Measurements from ENCODE around the gene TUBGCP2.
"Not testable (repeated sequence)": the region's sequence is repeated elsewhere in the genome, so short reads cannot be mapped to it uniquely, and the experiment has no call there.

The TUBGCP2 gene

DNA sequence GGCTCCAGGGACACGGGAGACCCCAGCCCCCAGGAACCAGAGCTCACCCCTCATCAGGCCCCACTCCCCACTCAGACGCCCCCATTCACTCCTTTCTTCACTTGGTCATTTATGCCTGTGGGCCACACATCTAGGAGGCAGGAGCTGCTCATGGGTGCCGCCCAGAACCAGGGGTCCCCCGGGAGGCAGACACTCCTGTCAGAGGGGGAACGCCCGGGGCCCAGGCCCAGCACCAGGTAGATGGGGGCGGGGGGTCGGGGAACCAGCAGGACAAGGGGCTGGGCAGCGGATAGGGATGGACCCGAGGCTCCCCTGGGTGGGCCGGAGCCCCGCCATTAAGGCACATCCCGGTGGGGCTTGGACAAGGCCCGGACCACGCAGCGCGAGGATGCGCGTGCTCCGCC, 16.2 kb upstream of the TUBGCP2 start:
- TF ChIP-seq GATA1 (IDR thresholded peaks at IDR 0.05; ENCODE audit: low read depth, low read length) (no peak), POLR2A (IDR thresholded peaks at IDR 0.05; ENCODE audit: low read length) (no peak)
- DNase-seq = no peak

DNA sequence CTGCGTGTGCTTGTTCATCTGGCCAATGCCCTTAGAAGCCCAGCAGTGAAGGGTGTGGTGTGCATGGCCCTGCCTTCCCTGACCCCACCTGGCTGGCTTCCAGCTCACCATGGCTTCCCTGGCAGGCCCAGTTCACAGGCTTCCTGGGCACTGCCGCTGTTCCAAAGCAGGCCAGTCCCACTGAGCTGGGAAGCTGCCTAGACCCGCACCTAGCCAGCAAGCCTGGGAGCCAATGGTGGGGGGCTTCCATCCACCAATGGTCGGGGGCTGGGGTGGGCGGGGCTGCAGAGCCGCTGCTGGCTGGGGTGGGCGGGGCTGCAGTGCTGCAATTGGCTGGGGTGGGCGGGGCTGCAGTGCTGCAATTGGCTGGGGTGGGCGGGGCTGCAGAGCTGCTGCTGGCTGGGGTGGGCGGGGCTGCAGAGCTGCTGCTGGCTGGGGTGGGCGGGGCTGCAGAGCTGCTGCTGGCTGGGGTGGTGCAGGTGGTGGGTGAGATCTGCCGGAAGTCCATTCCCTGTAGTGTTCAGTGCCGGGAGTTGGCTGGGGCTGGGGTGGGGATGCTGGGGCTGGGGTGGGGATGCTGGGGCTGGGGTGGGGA, 15.6 kb upstream of the TUBGCP2 start:
- DNase-seq = peak; percentile 75 to 81
- TF ChIP-seq GATA1 (IDR thresholded peaks at IDR 0.05; ENCODE audit: low read depth, low read length) = no peak
- no peak for TF ChIP-seq POLR2A (IDR thresholded peaks at IDR 0.05; ENCODE audit: low read length)

DNA sequence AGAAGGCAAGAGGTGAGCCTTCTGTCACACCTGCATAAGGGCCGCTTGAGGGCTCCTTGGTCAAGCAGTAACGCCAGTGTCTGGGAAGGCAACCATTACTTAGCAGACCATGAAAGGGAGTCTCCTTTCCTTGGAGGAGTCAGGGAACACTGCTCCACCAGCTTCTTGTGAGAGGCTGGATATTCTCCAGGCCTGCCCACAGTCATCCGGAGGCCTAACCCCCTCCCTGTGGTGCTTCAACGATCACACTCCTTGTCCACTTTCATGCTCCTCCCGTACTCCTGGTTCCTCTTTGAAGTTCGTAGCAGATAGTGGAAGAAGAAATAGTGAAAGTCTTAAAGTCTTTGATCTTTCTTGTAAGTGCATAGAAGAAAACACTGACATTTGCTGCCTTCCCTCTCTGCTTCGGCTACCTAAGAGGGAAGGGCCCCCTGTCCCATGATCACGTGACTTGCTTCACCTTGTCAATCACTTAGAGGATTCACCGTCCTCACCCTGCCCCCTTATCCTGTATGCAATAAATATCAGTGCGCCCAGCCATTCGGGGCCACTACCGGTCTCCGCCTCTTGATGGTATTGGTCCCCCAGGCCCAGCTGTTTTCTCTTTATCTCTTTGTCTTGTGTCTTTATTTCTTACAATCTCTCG, 13.5 kb upstream of the TUBGCP2 start:
- not testable (repeated sequence) for DNase-seq

GRCh38 chr10:133320852-133321422, 12.3 kb upstream of the TUBGCP2 start:
- DNase-seq = peak in 1 of 2 experiments; percentile 25

- no peak for TF ChIP-seq POLR2A (IDR thresholded peaks at IDR 0.05; ENCODE audit: low read length)
- TF ChIP-seq GATA1 (IDR thresholded peaks at IDR 0.05; ENCODE audit: low read depth, low read length) = no peak
- peak; percentile 77 to 80 for DNase-seq
Measured at GRCh38 chr10:133318494-133319127, 9.9 kb upstream of the TUBGCP2 start.

GRCh38 chr10:133316732-133317131, 8.1 kb upstream of the TUBGCP2 start:
- DNase-seq = no peak
- TF ChIP-seq GATA1 (IDR thresholded peaks at IDR 0.05; ENCODE audit: low read depth, low read length) (no peak), POLR2A (IDR thresholded peaks at IDR 0.05; ENCODE audit: low read length) (no peak)

DNA sequence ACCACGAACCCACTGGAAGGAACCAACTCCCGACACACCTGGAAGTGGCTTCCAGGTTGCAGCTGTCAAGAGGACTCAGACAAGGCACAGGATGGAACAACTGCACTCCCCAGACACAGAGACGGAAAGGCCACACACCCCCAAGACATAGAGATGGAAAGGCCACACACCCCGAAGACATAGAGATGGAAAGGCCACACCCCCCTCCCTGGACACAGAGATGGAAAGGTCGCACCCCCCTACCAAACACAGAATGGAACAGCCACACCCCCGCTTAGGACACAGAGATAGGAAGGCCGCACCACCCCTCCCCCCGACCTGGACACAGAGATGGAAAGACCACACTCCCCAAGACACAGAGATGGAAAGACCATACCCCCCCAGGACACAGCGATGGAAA, 7.6 kb upstream of the TUBGCP2 start:
- TF ChIP-seq POLR2A (IDR thresholded peaks at IDR 0.05; ENCODE audit: low read length) (no peak), GATA1 (IDR thresholded peaks at IDR 0.05; ENCODE audit: low read depth, low read length) (no peak)
- DNase-seq = peak in 1 of 2 experiments; percentile 35

- TF ChIP-seq POLR2A (IDR thresholded peaks at IDR 0.05; ENCODE audit: low read length) = no peak
- TF ChIP-seq GATA1 (IDR thresholded peaks at IDR 0.05; ENCODE audit: low read depth, low read length) = no peak
- peak; percentile 36 to 60 for DNase-seq
Measured at GRCh38 chr10:133315847-133316246, 7.2 kb upstream of the TUBGCP2 start.

- DNase-seq = no peak
- TF ChIP-seq GATA1 (IDR thresholded peaks at IDR 0.05; ENCODE audit: low read depth, low read length) (no peak), POLR2A (IDR thresholded peaks at IDR 0.05; ENCODE audit: low read length) (no peak)
Measured at GRCh38 chr10:133314911-133315310, 6.2 kb upstream of the TUBGCP2 start.

DNA sequence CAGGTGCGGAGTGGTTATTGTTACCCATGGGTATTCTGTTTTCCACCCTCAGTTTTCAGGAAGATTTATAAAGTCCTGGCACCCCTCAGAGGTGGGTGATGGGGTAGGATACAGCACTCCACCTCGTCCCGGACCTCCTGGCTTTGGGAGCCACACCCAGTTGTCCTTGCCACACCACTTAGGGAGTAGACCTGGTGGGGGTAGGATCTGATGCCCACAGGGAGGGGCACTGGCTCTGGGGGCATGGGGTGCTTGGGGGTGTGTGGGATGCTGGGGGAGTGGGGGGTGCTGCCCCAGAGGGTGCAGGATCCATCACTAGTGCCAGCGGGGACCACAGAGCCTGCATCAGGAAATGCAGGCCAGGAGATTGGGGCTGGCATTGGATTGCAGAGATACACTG, 4.5 kb upstream of the TUBGCP2 start:
- TF ChIP-seq POLR2A (IDR thresholded peaks at IDR 0.05; ENCODE audit: low read length) (no peak), GATA1 (IDR thresholded peaks at IDR 0.05; ENCODE audit: low read depth, low read length) (no peak)
- DNase-seq = no peak

DNA sequence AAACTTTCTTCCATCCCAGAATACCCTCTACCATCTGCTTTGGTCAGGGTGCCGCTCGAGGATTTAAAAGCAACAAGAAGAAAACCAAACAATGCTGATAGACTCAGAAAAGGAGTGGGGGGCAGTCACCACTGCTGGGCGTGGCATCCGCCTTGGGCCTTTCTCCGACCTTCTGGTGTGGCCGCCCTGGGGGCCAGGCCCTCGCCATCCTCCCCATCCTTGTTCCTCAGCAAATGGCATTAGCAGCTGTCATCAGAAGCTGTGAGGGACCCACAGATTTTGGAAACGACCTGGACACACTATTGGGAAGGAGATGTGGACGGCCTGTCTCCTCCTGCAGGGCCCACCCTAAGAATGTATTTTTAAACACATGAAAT, 4.1 kb upstream of the TUBGCP2 start:
- TF ChIP-seq GATA1 (IDR thresholded peaks at IDR 0.05; ENCODE audit: low read depth, low read length) (no peak), POLR2A (IDR thresholded peaks at IDR 0.05; ENCODE audit: low read length) (no peak)
- no peak for DNase-seq

DNA sequence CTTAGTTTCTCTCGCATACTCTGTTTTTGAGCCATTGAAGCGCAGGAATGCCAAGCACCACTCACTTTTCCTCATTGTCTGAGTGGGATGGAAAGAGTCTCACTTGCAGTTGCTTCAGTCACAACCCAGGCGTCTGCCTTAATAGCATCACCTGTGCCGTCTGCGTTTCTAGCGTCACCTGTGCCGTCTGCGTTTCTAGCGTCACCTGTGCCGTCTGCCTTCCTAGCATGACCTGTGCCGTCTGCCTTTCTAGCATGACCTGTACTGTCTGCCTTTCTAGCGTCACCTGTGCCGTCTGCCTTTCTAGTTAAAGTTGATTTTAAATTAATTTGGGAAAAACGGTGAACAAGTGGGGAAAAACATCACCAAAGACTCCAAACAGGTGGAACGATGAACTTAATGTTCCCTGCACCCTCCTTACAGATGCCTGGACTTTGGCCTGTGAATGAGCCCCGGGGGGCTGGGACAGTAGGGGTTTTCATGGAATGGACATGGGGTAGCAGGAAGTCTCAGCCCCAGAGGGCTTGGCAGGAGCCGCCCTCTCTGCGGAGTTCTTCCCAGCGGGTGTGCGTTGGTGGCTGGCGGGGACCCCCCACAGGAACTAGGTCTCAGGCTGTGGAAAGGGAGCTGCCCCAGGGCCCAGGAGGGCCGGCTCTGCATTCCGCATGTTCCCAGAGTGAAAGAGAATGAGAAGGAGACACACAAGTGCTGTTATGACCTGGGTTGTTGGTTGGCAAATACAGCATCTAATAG, 3.5 kb upstream of the TUBGCP2 start:
- no peak for DNase-seq
- TF ChIP-seq GATA1 (IDR thresholded peaks at IDR 0.05; ENCODE audit: low read depth, low read length) (no peak), POLR2A (IDR thresholded peaks at IDR 0.05; ENCODE audit: low read length) (no peak)

DNA sequence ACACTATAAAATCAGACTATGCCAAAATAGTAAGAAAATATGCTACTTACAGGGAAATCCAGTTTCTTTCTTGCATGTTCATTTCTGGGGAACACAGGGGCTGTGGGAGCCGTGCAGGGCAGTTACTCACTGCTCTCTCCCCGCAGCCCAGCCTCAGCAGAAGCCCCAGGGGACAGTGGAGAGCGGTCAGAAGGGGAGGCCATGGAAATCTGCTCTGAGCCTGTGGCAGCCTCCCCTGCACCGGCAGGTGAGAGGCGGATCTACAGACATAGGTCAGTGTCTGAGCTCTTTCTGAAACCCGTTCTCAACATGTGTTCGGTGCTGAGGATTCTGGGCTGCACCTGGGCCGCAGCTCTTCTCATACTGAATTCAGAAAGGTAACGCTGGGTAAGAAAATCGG, 2.9 kb upstream of the TUBGCP2 start:
- TF ChIP-seq GATA1 (IDR thresholded peaks at IDR 0.05; ENCODE audit: low read depth, low read length) (no peak), POLR2A (IDR thresholded peaks at IDR 0.05; ENCODE audit: low read length) (no peak)
- no peak for DNase-seq

GRCh38 chr10:133310789-133311188, 2.1 kb upstream of the TUBGCP2 start:
- no peak for DNase-seq
- no peak for TF ChIP-seq POLR2A (IDR thresholded peaks at IDR 0.05; ENCODE audit: low read length)
- TF ChIP-seq GATA1 (IDR thresholded peaks at IDR 0.05; ENCODE audit: low read depth, low read length) = no peak

Measured in erythroblast (primary cell).